HG03159 (cell line): ENCODE results near the gene RBM33.

Source experiments
- ATAC-seq: cut with Tn5 transposase; IDR thresholded peaks from one replicate; pipeline ENCODE4 v1.9.1; 2021; ENCODE audit warnings: mild to moderate bottlenecking, moderate library complexity; ENCODE audit not compliant: unreplicated experiment

The RBM33 gene

DNA sequence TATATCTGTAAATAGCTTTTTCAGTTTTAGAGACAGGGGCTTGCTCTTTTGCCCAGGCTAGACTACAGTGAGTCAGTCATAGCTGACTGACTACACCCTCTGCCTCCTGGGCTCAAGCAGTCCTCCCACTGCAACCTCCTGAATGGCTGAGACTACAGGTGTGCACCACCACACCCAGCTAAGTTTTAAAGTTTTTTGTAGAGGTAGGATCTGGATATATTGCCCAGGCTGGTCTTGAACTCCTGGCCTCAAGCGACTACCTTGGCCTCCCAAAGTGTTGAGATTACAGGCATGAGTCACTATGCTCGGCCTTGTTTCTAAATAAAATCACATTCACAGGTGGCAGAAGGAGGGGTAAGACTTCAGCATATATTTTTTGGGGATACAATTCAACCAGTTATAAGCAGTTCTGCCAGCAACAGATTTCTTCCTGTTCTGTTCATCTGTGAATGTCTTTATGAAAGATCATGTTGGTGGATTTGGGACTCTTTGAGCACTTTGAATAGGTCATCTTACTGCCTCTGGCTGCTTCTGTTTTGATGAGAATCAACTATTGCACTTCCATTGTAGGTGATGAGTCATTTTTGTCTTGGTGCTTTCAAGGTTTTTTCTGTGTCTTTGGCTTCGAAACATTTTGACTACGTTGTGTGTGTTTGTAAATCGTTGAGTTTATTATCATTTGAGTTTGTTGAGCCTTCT is 15.7 kb downstream of the RBM33 start:
- peak; percentile 73 for ATAC-seq

DNA sequence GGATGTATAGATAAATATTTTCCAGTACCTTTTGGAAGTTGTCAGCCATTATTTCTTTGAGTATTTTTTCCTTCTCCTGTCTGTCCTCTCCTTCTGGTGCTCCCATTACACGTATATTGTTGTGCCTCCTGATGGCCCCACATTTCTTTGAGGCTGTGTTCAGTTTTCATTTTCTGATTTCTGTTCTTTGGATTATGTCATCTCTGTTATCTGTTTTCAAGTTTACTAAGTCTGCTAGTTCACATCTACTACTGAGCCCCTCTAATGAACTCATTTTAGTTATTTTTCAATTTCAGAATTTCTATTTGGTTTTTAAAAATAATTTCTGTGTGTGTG is 16.3 kb downstream of the RBM33 start:
- ATAC-seq, result peak; percentile 68

DNA sequence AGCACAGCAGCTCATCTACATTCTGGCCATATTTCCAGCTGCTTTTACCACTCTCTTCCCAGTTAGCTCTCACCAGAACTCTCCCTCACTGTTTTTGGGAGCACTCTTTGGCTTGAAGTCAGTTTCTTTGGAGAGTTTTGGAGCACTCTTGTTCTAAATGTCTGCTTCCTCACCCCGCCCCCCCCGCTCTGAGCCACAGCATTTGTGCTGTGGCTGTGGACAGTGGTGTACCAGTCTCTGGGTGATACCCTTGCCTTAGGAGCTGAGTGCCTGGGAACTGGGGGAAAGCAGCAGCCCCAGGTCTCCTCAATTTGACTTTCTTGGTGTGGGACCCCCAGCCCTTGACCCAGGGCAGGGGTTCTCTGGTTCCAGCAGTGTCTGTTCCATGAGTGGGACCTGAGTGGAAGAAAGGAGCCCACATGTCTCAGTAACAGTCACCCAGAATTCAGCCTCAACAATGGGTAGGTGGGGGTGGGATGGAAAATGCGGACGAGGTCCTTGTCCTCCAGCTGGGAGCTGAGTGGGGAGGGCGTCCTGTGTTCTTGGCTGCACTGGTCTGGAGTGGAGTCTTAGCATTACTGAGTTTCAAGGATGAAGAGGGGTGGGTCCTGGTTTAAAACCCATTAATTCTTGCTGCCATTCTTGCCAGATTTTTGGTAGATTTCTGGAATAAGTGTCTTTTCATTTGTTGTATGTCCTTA is 18.0 kb downstream of the RBM33 start:
- ATAC-seq, result no peak

DNA sequence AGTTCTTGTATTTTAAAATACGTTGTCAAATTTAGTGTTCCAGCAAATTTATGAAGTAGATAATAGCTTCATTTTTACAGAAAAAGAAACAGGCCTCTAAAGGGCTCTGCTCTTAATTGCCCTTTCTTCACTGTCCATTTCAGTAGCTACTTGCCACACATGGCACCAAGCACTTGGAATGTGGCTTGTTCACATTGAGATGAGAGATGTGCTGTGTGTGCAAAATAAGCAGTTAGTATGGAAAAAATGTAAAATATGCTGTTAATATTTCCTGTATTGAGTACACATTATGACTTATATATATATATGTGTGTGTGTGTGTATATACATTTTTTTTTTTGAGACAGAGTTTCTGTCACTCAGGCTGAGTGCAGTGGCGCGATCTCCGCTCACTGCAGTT is 19.5 kb downstream of the RBM33 start:
- ATAC-seq, result no peak

DNA sequence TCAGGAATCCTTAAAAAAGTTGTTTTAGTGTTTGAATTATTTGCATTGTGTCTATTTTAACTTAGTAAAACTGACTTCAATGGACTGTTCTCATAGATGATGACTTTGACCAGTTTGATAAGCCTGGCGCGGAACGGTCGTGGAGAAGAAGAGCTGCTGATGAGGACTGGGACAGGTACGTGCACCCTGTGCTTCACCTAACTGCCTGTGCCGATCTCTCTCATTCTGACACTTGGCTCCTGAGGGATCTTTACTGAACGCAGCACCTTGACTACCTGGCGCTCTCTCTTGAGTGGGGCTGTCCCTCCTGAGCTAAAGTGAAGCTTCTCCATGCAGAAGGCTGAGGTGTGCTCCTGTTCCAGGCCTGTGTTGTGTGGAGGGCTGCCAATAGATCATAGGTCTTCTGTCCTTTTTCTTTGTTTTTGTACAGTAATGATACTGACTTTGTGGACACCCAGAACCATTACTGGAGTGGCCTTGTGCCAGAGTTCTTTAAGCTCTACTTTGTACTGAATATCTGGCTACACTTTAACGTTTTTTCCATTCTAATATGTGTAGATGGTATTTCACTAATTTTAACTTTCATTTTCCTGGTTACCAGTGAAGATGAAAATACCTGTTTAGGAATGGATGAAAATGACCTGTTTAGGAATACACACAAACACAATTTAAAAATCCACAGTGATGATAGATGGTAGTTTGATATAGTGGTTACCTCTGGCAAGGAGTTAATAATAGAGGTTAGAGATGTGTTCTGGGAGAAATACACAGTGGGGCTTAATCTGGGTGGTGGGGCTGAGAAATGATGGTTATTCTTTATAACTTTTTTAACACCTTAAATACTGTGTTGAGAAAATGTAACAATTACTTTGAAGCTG is 20.9 kb downstream of the RBM33 start:
- no peak for ATAC-seq

DNA sequence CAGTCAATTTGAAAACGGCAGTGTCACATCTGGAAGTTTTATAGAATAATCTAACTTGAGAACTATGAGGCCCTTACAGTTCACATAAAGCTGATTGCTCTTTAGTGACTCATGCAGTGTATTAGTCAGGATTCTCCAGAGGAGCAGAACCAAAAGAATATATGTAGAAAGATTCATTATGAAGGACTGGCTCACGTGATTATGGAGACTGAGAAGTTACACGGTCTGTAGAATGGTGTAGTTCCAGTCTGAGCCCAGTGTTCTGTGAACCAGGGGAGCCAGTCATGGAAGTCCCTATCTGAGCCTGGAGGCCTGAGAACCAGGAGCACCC is 21.5 kb downstream of the RBM33 start:
- no peak for ATAC-seq

DNA sequence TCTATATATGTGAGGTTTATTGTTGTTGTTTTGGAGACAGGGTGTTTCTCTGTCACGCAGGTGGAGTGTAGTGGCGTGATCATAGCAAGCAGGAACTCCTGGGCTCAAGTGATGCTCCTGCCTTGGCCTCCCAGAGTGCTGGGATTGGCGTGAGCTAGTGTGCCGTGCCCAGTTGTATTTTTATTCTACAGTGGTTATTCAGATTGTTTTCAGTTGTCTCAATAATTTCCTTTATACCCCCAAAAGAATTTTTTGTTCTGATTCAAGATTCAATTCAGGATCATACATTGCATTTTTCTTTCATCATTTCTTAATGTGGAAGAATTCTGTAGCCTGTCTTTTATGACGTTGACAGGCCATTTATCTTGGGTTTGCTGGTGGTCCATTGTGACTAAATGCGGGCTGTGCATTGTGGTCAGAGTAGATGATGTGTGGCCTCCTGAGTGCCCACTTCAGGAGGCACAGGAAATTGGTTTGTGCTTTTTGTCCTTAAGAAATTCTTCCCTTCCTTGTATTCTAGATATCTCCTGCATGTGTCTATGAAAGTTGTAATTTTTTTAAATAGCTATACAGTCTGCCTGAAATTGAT is 22.9 kb downstream of the RBM33 start:
- ATAC-seq, result no peak

DNA sequence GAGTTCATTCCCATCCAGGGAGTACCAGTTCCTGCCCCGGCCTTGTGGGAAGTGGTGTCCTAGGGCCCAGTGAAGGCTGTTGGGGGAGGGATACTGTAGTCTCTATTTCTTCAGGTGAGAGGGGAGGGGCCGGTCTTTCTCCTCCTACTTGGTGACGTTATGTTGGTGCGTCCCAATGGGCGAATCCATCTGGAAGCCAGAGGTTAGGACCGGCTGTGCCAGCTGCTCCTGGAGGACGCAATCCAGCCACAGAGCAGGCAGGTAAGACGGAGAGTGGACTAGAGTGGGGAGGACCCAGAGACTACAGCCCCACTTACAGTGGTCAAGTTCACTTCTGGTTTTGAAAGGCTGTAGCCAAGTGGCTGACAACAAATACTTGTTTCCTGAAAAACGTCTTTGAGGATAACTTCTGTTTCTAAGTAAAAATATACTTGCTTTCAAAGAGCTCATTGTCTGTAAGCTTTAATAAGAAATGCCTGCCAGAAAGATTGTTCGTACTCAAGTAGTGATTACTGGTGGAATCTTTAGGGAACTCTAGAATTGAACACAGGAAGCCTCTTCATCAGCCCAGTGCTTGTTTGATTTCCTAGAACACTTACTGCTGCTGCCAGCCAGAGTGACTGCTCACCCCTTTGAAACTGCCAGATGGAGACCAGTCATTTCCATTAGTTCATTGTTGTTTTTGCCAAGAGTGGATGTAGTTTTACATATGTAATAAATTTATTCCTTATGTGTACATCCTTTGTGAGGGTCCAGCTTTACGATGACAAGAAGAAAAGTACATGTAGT is 25.4 kb downstream of the RBM33 start:
- no peak for ATAC-seq

DNA sequence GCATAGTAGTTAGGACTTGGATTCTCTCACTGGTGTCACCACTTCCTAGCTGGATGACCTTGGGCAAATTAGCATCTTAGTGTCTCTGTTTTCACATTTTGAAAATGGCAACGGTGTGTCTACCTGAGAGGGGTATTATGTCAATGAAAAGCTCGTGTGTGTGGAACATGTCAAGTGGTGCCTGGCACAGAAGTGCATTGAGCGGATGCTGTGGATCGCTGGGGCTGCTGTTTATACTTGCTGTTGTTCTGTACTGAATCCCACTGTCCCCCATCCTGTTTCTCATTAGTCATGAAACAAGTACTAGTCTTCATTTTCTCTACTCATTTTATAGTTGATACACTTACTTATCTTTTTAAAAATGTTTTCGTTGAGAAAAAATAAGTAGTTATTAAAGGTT is 26.1 kb downstream of the RBM33 start:
- ATAC-seq, result no peak

DNA sequence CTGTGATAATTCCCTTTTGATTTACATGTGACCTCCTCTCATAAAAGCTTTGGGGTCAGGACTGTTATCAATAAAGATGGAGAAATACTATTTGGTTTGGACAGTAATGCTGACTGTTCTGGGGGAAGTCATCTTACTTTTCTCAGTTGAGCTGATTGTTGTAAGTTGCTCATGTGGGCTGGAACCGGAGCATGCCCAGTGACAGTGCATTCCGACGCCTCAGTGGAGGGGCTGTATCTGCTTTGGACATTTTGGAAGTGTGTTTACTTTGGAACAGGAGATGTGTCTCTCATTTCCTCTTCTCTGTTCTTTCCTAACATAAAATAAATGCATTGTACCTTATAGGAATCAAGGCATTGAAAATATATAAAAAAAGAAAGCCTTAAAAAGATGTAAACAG is 30.1 kb downstream of the RBM33 start:
- ATAC-seq, result no peak

DNA sequence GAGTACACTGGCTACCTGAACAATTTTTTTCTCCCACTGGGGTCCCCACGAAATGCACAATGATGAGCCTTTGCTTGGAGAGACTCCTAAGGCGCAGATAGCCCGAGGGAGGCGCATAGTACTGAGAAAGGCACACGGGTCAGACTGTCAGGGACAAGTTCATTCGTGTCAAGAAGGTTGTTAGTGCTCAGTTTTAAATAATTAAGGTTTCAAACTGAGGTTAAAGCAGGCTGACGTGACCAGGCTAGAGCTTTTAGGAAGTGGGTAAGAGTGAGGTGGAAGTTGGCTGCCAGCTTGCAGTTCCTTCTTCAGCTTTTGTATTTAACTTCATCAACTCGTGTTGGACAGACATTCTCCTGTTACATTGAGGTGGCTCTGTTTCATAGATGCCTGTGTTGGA is 31.6 kb downstream of the RBM33 start:
- no peak for ATAC-seq

DNA sequence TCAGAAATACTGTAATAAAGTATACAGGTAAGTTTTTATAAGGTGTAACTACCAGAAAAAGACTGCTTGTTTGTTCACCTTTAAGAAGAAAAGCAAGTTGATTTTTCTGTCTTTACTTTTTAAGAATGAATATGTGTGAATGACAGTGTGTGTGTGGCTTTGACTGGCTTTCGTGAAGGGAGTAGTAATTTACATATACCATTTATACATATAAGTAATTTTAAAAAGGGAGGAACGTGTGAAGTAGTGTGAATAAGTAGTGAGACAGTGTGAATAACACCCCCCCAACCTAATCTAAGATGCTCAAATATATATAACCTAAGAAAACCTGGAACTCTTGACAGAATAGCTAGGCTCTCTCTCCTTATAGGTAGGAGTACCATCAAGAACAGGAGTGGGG is 33.2 kb downstream of the RBM33 start:
- no peak for ATAC-seq

DNA sequence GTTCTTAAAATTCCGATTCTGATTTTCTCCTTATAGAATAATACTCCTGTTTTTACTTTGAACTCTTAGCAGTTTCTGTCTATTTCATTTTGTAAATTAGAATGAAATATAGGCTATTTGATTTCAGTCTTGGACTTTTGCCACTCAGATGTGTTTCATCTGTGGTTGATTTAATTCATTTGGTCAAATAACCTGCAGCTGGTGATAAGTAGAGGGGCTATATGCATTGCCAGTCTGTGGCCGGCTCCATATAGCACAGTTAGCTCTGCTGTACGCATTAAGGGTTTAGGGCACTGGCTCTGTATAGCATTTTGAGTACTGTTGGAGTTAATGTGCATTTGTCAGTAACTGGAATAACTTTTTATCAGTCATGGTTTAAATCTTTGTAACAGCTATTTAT is 35.7 kb downstream of the RBM33 start:
- no peak for ATAC-seq

DNA sequence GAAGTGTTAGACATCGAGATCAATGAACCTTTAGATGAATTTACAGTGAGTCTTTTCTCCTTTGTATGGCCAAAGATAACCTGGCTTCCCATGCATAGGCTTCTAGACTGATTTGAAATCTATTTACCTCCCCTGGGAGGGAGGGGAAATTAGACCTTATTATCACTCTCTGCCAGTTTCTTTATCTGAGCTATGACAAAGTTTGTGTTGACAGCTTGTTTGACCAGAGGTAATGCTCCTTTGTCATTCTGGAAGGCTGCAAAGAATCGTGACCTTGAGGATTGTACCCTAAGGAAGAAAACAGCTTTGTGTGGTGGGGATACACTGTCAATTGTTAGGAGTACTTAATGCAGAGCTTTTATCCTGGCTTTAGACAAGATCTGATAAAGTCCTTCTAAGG is 36.4 kb downstream of the RBM33 start:
- ATAC-seq, result no peak

DNA sequence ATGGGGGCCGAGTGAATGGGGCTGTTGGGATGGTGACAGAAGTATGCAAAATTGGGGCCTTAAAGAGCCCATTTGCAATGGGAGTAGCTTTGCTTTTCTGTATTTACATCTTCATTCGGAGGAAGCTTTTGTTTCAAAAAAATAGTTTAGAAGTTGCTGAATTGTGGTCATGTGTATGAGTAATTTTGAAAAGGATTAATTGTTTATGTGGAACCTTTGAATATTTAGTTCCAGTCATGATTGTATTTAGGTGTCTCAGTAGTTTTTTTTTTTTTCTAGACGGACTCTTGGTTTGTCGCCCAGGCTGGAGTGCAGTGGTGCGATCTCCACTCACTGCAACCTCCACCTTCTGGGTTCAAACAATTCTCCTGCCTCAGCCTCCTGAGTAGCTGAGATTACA is 37.2 kb downstream of the RBM33 start:
- ATAC-seq, result no peak

DNA sequence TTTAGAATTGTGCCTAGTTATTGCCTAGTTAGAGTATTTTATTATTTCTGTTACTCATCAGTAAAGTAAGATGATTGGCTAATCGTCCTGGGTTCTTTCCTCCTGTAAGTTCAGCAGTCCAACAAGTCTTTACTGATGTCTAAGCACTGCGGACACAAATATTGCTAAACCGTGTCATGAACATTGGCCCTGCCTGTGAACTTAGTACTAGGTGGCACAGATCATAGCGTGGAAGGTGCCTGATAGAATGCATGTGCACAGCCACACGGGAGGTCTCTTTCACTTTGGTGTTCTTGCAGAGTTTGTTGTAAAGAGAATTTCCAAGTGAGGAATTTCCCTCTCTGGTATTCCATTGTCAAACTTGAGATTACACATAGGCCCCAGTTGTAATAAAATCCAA is 38.0 kb downstream of the RBM33 start:
- ATAC-seq, result no peak

DNA sequence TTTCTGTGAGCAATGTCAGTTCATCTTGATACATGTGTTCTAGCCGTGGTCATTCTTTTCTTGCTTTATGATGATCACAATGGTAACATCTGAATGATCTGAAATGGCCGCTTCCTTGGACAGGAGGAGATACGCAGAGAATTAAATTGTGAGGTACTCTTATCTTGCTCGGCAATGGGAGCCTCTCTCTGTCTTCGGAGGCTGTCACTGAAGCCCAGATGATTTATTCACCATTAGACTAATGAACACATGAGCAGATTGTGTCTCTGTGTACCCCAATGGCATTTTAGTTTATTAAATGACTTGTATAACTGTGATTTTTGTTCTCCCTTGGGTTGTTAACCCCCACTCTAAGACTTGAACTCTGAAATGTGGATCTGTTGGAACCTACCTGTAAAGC is 38.6 kb downstream of the RBM33 start:
- no peak for ATAC-seq

DNA sequence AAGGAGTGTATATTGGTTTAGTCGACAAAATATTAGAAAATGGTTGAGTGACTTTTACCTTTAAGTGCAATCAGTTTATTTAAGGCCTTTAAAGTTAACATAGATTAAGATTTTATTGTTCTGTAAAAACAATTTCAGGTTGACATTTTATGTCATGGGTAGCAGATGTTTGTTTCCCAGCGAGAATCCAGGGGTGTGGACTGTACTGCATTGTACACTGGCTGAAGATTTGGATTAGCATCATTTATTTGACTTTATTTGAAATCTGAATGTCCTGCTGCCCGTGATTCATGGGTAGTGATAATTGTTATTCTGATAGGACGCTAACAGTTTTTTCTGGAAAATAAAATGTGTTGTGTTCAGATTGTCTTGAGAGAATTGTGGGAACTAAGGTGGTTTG is 39.3 kb downstream of the RBM33 start:
- ATAC-seq, result no peak

DNA sequence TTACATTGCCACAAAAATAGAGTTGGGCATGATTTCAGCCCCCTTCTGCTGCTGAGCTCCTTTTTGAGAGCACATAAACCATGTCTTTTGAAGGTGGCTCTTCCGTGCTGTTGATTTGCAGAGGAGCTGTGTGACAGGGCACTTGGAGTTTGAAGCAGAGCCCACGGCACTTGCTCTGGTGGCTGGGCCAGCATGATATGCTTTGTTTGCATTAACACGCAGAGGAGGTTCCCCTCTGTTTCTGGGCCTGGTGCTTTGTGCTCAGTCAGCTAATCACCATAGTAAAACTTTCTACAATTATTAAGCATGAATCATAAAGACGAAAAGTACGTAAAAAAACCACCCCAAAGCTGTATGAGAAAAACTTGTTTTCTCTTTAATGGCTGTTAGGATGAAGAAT is 40.1 kb downstream of the RBM33 start:
- ATAC-seq, result no peak

DNA sequence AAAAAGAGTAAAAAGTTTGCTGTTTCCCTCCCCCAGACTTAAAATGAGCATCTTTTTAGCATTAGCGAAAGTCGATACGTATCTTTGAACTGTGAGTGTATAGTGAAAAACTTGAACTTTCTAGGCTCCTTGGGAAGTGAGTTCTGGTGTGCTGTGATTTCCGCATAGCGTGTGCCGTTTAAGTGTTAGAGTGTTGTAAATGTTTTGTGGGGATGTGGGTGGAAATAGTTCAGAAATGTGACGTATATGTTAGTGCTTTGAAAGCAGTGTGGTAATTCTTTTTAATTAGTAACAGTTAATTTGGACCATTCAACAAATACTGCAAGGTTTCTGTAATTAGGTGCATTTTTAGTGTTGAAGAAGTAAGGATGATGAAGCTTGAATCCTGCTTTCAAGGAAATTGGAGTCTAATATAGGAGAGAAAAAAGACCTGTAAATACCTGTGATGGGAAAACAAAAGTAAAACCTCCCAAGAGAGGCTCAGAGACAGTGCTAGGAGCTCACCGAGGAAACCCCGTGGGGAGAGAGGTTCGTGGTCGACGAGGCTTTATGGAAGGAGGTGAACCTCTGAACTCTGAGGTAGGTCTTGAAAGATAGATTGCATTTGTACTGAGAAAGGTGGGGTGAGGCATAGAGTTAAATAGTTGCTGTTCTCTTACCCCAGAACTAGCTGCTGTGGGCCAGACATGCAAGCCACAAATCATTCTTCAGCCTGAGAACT is 40.8 kb downstream of the RBM33 start:
- peak; percentile 66 for ATAC-seq
